Stimulated activated CD4-positive, alpha-beta T cell treated with anti-CD3 and anti-CD28 coated beads, Interleukin-4, amount 100 ng/mL, for 1 hour (primary cell): ENCODE measurements around the gene ELOVL3.
"Not testable (repeated sequence)": the region's sequence is repeated elsewhere in the genome, so short reads cannot be mapped to it uniquely, and the experiment has no call there.

Experiments
- DNase-seq: peaks from one replicate; pipeline ENCODE4 v3.0.0-alpha.2; 2020

The ELOVL3 gene

GRCh38 chr10:102225646-102226541 lies at the start of gene ELOVL3:
Gene ELOVL3, plus strand, starts transcription at chr10:102226299. Its CDS starts 250 bp downstream, at chr10:102226549.
- peak; percentile 82 for DNase-seq

GRCh38 chr10:102184606-102185005 lies 41.5 kb upstream of the ELOVL3 start:
- no peak for DNase-seq

- DNase-seq: no peak
Observed at GRCh38 chr10:102185272-102185671, 40.8 kb upstream of the ELOVL3 start.

GRCh38 chr10:102185811-102186527 lies 40.1 kb upstream of the ELOVL3 start:
- no peak for DNase-seq

GRCh38 chr10:102188298-102188940 lies 37.7 kb upstream of the ELOVL3 start:
- no peak for DNase-seq

- DNase-seq: not testable (repeated sequence)
Observed at GRCh38 chr10:102188941-102189898, 36.9 kb upstream of the ELOVL3 start.

GRCh38 chr10:102191956-102192355 lies 34.1 kb upstream of the ELOVL3 start:
- no peak for DNase-seq

GRCh38 chr10:102195296-102195870 lies 30.7 kb upstream of the ELOVL3 start:
- DNase-seq: no peak

GRCh38 chr10:102196893-102197292 lies 29.2 kb upstream of the ELOVL3 start:
- no peak for DNase-seq

GRCh38 chr10:102198027-102198426 lies 28.1 kb upstream of the ELOVL3 start:
- DNase-seq: no peak

- DNase-seq: no peak
Observed at GRCh38 chr10:102200751-102201640, 25.1 kb upstream of the ELOVL3 start.

GRCh38 chr10:102202386-102202785 lies 23.7 kb upstream of the ELOVL3 start:
- DNase-seq: no peak

GRCh38 chr10:102208311-102209035 lies 17.6 kb upstream of the ELOVL3 start:
- DNase-seq: no peak

GRCh38 chr10:102211615-102212299 lies 14.3 kb upstream of the ELOVL3 start:
- DNase-seq: no peak

- DNase-seq: not testable (repeated sequence)
Observed at GRCh38 chr10:102213599-102213998, 12.5 kb upstream of the ELOVL3 start.

GRCh38 chr10:102219370-102219769 lies 6.7 kb upstream of the ELOVL3 start:
- DNase-seq: no peak

GRCh38 chr10:102220612-102221011 lies 5.5 kb upstream of the ELOVL3 start:
- DNase-seq: no peak

- no peak for DNase-seq
Observed at GRCh38 chr10:102222797-102223196, 3.3 kb upstream of the ELOVL3 start.

- no peak for DNase-seq
Observed at GRCh38 chr10:102226542-102226870, 407 bp downstream of the ELOVL3 start.

- no peak for DNase-seq
Observed at GRCh38 chr10:102227050-102227449, 951 bp downstream of the ELOVL3 start.
